GM21737 (cell line): ENCODE results near the gene HADH.
"Not testable (repeated sequence)": the region's sequence is repeated elsewhere in the genome, so short reads cannot be mapped to it uniquely, and the experiment has no call there.

ENCODE experiments used
- ATAC-seq: cut with Tn5 transposase; IDR thresholded peaks from one replicate; pipeline ENCODE4 v1.9.1; 2021; ENCODE audit warnings: mild to moderate bottlenecking, moderate library complexity; ENCODE audit not compliant: unreplicated experiment

HADH gene

DNA sequence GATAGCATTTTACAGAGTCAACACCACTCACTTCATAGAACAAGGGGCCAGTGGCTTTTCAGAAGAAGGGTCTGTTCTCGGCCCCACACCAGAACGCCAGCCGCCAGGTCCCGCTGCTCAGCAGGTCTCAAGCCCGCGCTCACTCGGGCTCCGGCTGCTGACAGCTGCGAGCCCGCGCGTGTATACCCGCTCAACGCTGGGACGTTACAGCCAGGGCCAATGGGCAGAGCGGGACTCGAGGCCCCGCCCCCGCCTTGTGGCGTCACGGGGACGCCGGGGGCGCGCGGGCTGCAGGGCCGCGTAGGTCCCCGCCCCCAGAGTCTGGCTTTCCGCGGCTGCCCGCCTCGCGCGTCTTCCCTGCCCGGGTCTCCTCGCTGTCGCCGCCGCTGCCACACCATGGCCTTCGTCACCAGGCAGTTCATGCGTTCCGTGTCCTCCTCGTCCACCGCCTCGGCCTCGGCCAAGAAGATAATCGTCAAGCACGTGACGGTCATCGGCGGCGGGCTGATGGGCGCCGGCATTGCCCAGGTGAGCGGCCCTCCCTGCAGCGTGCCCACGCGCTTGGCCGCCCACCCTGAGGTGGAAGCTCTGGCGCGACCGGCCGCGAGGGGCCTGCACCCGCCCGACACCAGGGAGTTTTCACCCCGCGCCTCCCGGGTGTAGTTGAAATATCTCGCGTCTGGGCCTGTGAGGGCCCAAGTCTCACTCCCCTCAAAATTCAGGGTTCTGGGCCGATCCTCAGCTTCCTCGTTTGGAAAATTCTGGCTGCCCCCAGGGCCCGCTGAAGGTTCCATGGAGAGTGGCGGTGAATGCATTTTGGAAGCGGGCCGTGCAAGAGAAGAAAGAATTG is at the start of gene HADH:
Gene HADH (plus strand): TSS at position 353 of the 850 bp plus-strand sequence. CDS start 44 bp downstream, at position 397.
- ATAC-seq: peak; percentile 96

DNA sequence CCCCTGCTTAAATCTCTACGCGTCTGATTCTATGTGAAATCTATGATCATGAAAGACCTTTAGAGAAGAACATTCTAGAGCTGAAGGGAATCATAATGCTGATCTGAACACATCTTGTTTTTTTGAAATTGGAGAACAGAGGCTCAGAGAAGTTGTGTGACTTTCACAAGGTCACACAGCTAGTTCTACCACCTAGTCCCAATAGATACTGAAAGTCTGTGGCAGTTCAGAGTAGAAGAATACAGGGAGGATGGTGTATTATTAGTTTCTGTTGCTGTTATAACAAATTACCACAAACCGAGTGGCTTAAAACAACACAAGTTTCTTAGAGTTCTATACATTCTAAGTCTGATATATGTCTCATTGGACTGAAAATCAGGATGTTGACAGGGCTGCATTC is 43.9 kb upstream of the HADH start:
- ATAC-seq: no peak

DNA sequence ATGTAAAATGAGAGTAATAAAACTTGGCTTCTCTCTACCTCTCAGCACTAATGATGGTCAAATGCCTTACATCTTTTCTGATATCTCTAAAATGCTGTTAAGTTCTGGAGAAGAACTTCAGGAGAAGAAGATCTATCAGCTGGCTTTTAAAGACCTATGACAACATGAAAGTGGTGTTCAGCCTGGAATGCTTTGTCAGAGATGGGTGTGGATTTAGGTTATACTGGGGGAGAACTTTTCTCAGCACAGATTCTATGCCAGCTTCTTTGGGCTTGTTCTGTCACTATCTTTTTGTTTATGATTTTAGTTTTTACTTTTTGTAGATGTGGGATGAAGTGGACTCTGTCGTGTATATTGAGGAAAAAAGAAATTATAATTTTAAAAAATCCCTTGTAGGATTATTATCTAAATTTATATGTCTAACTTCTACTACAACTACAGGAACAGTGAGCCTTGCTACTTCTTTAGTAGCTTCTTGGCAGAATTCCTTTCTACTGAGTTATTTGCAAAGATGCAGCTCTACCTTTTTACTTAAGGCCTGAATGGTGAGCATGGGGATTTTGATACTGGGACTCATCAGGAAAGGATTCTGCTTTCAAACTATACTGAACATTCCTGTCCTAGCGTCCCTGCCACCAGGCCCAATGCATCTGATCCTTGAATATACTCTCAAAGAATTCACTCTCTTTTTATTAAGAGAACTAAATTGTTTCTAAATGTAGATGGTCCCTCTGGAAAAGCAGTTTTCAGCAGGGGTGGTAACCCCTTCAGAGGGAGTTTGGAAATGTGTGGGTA is 38.7 kb upstream of the HADH start:
- no peak for ATAC-seq

DNA sequence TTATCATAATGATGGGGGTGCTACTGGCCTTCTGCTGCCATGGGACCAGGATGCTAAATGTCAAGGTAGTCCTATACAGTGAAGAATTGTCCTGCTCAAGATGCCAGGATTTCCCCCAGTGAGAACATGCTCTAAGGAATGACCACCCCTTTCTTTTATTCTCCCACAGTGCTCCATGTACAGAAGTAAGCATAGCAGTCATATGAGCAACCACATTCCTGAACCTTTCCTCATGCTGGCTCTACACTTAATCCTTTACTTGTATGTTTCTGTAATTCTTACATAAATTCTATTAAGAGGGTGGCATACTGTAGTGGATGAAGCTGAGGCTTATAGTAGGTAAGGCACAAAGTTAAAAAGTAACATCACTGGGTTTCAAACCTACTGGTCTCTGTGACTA is 38.1 kb upstream of the HADH start:
- ATAC-seq: no peak

DNA sequence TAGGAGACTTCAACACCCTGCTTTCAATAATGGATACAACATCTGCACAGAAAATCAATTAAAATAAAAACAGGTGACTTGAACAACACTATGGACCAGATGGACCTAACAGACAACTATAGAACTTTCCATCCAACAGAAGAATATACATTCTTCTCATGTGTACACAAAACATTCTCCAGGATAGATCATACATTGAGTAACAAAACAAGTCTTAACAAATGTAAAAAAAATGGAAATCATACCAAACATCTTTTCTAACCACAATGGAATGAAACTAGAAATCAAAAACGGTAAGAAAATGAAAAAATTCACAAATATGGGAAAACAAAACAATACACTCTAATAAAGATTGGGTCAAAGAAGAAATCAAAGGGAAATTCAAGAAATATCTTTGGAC is 33.7 kb upstream of the HADH start:
- no peak for ATAC-seq

DNA sequence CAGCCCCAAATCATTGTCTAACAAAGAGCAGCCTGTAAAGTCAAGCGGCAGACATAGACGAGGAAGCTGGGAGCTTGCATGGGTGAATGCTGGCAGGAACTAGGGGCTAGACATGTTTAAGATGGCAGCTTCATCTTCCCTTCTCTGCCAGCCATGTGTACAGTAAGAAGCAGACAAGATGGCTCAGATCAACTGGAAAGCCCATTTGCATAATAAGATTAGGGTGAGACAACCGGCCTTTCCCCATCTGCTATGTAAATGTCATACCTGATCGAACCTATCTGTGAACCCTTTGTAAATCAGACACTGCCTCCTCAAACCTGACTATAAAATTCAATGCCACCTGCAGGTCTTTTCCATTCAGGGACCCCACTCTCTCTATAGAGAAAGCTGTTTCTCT is 22.8 kb upstream of the HADH start:
- no peak for ATAC-seq

DNA sequence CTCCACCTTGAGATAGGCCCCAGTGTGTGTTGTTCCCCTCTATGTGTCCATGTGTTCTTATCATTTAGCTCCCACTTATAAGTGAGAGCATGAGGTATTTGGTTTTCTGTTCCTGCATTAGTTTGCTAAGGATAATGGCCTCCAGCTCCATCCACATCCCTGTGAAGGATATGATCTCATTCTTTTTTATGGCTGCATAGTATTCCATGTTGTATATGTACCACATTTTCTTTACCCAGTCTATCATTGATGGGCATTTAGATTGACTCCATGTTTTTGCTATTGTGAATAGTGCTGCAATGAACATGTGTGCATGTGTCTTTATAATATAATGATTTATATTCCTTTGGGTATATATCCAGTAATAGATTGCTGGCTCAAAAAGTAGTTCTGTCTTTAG is 22.2 kb upstream of the HADH start:
- not testable (repeated sequence) for ATAC-seq

DNA sequence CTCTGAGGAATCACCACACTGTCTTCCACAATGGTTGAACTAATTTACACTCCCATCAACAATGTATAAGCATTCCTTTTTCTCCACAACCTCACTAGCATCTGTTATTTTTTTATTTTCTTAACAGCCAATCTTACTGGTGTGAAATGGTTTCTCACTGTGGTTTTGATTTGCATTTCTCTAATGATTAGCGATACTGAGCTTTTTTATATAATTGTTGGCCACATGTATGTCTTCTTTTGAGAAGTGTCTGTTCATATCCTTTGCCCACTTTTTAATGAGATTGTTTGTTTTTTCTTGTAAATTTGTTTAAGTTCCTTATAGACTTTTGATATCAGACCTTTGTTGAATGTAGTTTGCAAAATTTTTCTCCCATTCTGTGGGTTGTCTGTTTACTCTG is 21.8 kb upstream of the HADH start:
- ATAC-seq: not testable (repeated sequence)

DNA sequence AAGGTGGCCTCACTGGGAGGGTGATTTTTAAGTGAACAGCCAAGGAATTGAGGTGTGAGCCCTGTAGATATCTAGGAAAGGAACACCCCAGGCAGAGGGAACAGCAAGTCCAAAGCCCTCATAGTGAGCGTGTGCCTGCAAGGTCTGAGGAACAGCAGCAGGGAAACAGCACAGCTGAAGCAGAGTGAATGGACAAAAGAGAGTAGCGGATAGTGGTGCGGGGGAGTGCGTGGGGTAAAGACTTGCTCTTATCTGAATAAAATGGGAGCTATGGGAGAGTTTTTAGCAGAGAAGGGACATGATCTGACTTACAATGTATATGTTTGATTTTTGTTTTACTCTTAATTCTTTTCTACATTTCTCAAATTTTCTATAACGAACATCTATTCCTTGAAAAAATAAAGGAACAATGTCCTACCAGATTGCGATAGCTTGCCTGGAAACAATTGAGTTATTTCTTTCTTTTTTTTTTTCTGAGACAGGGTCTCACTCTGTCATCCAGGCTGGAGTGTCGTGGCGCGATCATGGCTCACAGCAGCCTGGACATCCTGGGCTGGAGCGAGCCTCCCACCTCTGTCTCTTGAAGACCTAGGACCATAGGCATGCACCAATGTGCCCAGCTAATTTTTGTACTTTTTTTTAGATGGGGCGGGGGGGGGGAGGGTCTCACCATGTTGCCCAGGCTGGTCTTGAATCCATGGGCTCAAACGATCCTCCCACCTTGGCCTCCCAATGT is 19.5 kb upstream of the HADH start:
- ATAC-seq: no peak

DNA sequence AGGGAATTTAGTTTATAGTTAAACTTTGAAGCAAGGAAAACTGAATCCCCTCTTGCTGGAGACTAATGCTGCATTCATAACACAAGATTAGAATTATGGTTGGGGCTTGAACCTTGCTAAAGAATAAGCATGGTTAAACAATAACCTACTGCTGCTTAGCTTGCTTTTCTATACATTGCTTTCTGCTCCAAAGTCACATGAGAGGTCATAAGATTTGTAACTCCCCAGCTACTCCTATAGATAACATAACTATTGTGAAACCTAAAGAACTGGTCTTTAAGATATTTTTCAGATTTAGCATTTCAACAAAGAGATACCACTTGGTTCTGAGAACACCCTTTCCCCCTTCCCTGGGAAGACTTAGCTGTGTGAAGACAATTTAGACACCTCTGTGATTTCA is 17.1 kb upstream of the HADH start:
- no peak for ATAC-seq

DNA sequence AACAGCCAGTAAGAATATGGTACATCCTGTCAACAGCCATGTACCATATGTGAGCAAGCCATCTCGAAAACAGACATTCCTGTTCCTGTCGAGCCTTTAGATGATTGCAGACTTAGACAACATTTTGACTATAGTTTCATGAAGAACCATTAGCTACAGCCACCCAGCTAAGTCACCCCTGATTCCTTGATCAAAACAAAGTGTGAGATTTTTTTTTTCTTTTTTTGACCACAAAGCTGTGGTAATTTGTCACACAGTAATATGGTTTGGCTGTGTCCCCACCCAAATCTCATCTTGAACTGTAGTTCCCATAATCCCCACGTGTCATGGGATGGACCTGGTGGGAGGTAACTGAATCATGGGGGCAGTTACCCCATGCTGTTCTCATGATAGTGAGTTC is 15.2 kb upstream of the HADH start:
- ATAC-seq: no peak

DNA sequence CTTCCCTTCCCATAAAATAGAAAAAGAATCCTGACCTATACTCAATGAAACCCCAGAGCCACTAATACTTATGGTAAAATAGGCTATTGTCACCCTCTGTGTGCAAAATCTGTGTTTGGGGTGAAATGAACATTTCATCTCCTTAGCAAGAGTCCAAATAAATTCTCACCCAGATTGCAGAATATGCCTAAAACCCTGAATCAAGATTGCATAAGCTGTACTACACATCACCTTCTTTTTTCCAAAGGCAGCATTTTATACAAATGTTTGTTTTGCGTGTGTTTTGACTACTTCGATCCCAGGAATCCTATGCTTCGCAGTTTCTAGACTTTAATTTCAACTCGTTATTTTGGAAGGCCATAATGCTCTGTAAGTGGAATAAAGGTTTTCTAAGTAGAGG is 12.2 kb upstream of the HADH start:
- no peak for ATAC-seq

DNA sequence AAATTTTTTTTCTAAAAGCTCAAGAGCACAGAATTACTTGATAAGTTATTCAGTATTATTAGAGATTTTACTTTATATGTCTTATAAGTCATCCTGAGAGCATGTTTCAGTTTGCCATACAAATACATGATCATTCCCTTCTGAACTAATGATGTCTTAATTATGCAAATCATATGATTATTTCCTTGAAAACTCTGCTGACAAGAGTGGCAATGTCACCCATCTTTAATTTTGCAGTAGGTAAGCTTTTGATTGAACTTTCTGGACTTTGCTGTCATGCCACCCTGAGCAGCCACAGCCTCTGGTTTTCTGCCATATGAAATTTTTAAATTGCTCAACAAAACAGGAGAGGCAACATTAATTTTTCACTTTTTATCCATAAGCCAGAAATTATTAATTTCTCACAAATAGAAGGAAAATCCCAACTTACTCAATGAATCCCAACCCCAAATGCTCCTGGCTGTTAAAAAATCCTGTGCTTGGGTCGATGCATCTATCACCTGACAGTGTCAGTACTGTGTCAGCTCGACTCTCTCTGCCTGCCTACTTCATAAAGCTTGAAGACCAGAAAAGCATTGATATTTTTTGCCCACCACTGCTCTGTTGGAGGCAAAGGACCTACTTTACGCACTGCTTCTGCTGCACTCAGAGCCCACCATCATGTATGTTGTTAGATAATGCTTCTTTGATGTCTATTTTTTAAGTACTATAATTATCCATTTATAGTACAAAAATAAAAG is 11.6 kb upstream of the HADH start:
- no peak for ATAC-seq

DNA sequence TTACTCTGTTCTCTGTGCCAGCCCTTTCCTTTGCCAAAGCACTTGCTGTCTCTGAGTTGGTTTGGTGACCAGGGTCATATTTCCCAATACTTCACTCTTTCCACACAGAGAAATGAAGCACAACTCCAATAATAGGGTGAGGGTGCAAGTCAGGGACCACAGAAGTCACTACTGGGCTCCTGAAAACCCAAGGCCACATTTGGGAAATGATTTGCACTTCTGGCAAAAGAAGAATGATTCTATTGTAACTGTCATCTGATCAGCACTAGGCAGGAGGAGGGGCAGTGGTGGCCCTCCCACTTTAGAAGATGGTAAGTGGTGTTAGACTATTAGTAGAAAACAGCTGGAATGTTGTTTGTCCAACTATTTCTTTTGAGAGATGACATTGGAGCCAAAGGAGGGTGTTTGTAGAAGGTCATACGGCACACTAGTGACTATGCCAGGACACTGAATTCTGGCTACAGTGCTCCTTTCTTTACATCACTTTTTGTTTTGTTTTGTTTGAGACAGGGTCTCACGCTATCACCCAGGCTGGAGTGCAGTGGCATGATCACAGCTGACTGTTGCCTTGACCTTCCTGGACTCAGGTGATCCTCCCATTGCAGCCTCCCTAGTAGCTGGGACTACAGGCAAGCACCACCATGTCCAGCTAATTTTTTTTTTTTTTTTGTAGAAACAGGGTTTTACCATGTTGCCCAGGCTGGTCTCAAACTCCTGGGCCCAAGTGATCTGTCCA is 10.8 kb upstream of the HADH start:
- ATAC-seq: no peak

DNA sequence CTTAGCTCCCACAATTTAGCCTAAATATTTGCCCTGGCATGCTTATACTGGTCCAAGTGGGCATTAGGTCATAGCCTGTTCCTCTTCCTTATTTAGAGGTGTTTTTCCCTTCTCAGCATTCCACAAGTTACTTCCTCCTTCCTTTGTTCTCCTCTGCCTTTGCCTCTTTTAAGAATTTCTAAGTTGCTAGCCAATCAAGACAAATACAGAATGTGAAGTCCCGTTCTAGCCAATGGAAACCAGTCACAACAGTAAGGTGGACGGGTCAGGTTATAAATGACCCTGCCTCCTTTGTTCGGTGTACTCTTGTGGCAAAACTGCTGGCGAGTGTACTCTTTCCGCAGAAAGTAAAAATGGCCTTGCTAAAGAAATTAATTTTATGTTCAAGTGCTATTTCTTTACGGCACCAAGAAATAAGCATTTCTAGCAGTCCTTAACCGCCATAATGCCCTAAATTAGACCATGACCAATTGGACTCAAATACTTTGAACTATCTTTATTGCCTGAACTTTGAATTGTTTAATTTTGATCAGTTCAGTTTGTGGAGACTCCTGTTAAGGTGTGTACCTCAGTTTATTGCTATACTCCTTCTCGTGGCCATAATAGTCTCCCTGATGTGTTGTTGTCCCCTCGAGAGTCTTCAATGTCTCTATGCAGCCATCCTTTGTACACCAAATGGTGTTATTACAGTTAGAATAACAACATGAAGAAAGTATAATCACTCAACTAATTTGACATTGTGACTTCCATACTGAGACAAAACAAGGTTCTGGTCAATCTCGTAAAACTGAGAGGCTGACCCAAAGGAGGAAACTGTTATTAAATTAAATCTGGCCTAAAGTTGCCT is 1.6 kb upstream of the HADH start:
- no peak for ATAC-seq

DNA sequence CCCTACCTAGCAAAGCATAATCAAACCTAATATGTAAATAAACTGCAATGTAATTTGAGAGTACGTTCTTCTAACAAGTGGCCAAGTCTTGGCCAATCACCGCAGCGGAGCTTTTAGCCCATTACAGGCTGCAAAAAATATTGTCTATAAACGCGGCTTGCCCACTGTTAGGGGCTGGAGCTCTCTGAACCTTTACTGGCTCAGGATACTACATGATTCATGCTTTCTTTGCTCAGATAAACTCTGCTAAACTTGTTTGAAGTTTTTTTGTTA is 990 bp upstream of the HADH start:
- no peak for ATAC-seq

DNA sequence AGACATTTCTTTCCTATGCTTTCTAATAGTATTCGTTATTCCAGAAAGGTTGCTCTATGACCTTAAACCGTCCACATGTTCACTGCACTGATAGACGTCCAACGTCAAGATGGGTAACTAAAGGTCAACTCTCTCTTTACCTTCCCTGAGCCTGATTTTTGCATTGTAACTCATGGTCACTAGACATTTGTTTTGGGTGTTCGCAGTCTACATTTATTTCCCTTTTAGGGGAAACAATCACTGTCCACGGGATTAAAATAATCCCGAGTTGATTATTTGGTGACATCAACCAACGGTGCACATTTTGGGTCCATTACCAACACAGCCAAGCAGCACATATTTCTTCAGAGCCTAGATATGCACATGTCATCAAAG is 540 bp upstream of the HADH start:
- no peak for ATAC-seq

DNA sequence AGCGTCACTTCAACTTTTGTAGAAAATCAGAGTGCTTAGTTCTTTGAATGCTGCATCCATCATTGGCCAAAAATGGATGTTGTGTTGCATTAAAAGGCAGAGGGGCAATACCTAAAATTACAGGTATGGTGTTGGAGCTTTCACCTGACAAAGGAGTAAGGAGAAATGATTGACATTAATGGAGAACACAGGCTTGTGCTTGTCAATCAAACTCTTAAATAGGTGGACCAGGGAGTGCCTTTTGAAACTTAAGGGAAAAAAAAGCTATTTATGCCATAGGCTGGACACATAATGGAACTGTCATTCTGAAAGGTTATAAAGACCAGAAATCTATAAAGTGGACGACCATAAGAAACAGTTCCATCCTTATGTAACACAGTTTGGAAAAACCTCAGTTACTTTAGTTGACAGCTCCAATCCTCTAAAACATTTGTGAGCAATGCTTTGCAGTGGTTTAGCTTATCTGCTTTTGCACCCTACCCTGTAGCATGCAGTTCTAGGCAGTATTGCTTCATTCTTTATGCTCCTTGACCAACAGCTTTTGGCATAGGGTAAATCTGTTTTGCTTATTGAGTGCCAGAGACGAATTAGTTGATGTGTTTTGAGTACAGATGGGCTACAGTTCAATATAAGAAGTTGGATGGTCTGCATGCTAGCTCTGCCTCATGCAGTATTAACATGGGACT is 2.4 kb downstream of the HADH start:
- ATAC-seq: no peak

DNA sequence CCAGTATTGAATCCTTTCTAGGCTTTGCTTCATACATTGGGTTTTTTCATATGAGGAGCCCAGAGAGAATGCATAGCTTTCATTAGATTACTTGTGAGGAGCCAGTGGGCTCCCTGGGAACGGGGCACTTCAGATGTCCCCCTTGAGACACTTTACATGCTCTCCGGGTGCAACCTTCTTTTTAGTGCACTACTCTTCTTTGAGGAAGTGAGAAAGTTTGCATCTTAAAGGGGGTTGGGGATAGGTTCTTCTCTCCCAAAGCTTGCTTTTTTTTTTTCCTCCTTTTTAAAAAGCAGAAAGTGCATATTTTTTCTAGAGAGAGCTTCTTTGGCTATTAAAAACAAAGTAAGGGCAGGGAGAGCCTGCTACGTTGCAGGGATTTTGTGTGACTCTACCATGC is 4.3 kb downstream of the HADH start:
- ATAC-seq: peak; percentile 37
